ENCODE data around the gene PIWIL4. TPM values are rescaled to one million over a fixed set of nuclear protein-coding genes. Genes with fewer than 3 reads are reported as not detected.

Gene PIWIL4
- total RNA-seq, 1 donor from 2014 or later = 0.59 TPM

GRCh38 chr11:94576306-94576705 is 9.1 kb downstream of the PIWIL4 start:
- no peak overlapping the region for H3K4me2 ChIP-seq (ENCODE audit: low read length)
- H3K4me1 ChIP-seq (ENCODE audit: insufficient read depth, low read length) = peaks cover 5% of the 10 kb centered on the region
- no peak overlapping the region for H3K4me3 ChIP-seq (ENCODE audit: insufficient read depth, low read depth, low read length)
- DNase-seq (ENCODE audit: low read depth) (no peak), FAIRE-seq (no peak)
- no peaks in the 10 kb centered on the region for H3K79me2 ChIP-seq (ENCODE audit: insufficient read depth, low read length)
- no peaks in the 10 kb centered on the region for H3K9me3 ChIP-seq (ENCODE audit: insufficient read depth, low read depth, low read length)
- no peak for TF ChIP-seq CTCF (IDR thresholded peaks at IDR 0.05; ENCODE audit: insufficient read depth, low read depth, low read length)
- peaks cover 8% of the 10 kb centered on the region for H3K4me1 Mint-ChIP-seq (ENCODE audit: low read depth, unreplicated experiment)
- no peak overlapping the region for H2AFZ ChIP-seq (ENCODE audit: low read depth, low read length)
- H3K27ac ChIP-seq (ENCODE audit: low read depth, low read length) = no peak overlapping the region
- H3K36me3 ChIP-seq (ENCODE audit: insufficient read depth, low read length) = no peaks in the 10 kb centered on the region
- no peaks in the 10 kb centered on the region for H3K36me3 Mint-ChIP-seq (ENCODE audit: low read depth, unreplicated experiment)
- no peaks in the 10 kb centered on the region for H3K27me3 Mint-ChIP-seq (ENCODE audit: low read depth, unreplicated experiment)
- no peaks in the 10 kb centered on the region for H4K20me1 ChIP-seq (ENCODE audit: insufficient read depth, low read length)
- no peak overlapping the region for H3K27ac Mint-ChIP-seq (ENCODE audit: unreplicated experiment)
- H3K9ac ChIP-seq (ENCODE audit: low read length) = no peak overlapping the region
- no peaks in the 10 kb centered on the region for H3K27me3 ChIP-seq (ENCODE audit: insufficient read depth, low read length)
- H3K9me3 Mint-ChIP-seq (ENCODE audit: unreplicated experiment) = no peaks in the 10 kb centered on the region
- H3K4me3 Mint-ChIP-seq (ENCODE audit: unreplicated experiment) = no peak overlapping the region

- Histone ChIP-seq H3K4me3 (ENCODE audit: insufficient read depth, low read depth, low read length) (no peak overlapping the region), H3K4me2 (ENCODE audit: low read length) (no peak overlapping the region), H3K4me1 (ENCODE audit: insufficient read depth, low read length) (peaks cover 5% of the 10 kb centered on the region), H3K27ac (ENCODE audit: low read depth, low read length) (no peak overlapping the region), H3K36me3 (ENCODE audit: insufficient read depth, low read length) (no peaks in the 10 kb centered on the region), H4K20me1 (ENCODE audit: insufficient read depth, low read length) (no peaks in the 10 kb centered on the region), H3K9ac (ENCODE audit: low read length) (no peak overlapping the region), H2AFZ (ENCODE audit: low read depth, low read length) (no peak overlapping the region), H3K79me2 (ENCODE audit: insufficient read depth, low read length) (no peaks in the 10 kb centered on the region), H3K9me3 (ENCODE audit: insufficient read depth, low read depth, low read length) (no peaks in the 10 kb centered on the region), H3K27me3 (ENCODE audit: insufficient read depth, low read length) (no peaks in the 10 kb centered on the region)
- DNase-seq (ENCODE audit: low read depth) (no peak), FAIRE-seq (no peak)
- Mint-ChIP-seq H3K27ac (ENCODE audit: unreplicated experiment) (no peak overlapping the region), H3K36me3 (ENCODE audit: low read depth, unreplicated experiment) (no peaks in the 10 kb centered on the region), H3K9me3 (ENCODE audit: unreplicated experiment) (no peaks in the 10 kb centered on the region), H3K4me1 (ENCODE audit: low read depth, unreplicated experiment) (peaks cover 8% of the 10 kb centered on the region), H3K27me3 (ENCODE audit: low read depth, unreplicated experiment) (peaks cover 3% of the 10 kb centered on the region), H3K4me3 (ENCODE audit: unreplicated experiment) (no peak overlapping the region)
- TF ChIP-seq EZH2 (IDR thresholded peaks at IDR 0.05; ENCODE audit: insufficient read depth, low read length) = no peak
- TF ChIP-seq CTCF (IDR thresholded peaks at IDR 0.05; ENCODE audit: insufficient read depth, low read depth, low read length) = no peak
Observed at GRCh38 chr11:94577841-94578240, 10.7 kb downstream of the PIWIL4 start.

GRCh38 chr11:94581926-94582325 is 14.8 kb downstream of the PIWIL4 start:
- no peak overlapping the region for H3K4me3 Mint-ChIP-seq (ENCODE audit: unreplicated experiment)

More at GRCh38 chr11:94581926-94582325, 14.8 kb downstream of the PIWIL4 start:
- TF ChIP-seq CTCF (IDR thresholded peaks at IDR 0.05; ENCODE audit: insufficient read depth, low read depth, low read length) (no peak), EZH2 (IDR thresholded peaks at IDR 0.05; ENCODE audit: insufficient read depth, low read length) (no peak)
- H3K27me3 ChIP-seq (ENCODE audit: insufficient read depth, low read length) = no peaks in the 10 kb centered on the region
- Mint-ChIP-seq H3K9me3 (ENCODE audit: unreplicated experiment) (no peaks in the 10 kb centered on the region), H3K27me3 (ENCODE audit: low read depth, unreplicated experiment) (peaks cover 3% of the 10 kb centered on the region), H3K4me1 (ENCODE audit: low read depth, unreplicated experiment) (peaks cover 3% of the 10 kb centered on the region), H3K27ac (ENCODE audit: unreplicated experiment) (no peak overlapping the region), H3K36me3 (ENCODE audit: low read depth, unreplicated experiment) (peaks cover 1% of the 10 kb centered on the region)
- H4K20me1 ChIP-seq (ENCODE audit: insufficient read depth, low read length) = no peaks in the 10 kb centered on the region
- FAIRE-seq (no peak), DNase-seq (ENCODE audit: low read depth) (no peak)
- no peak overlapping the region for H3K4me3 ChIP-seq (ENCODE audit: insufficient read depth, low read depth, low read length)
- H3K36me3 ChIP-seq (ENCODE audit: insufficient read depth, low read length) = no peaks in the 10 kb centered on the region
- no peaks in the 10 kb centered on the region for H3K9me3 ChIP-seq (ENCODE audit: insufficient read depth, low read depth, low read length)
- no peak overlapping the region for H3K27ac ChIP-seq (ENCODE audit: low read depth, low read length)
- H2AFZ ChIP-seq (ENCODE audit: low read depth, low read length) = no peak overlapping the region
- no peaks in the 10 kb centered on the region for H3K4me1 ChIP-seq (ENCODE audit: insufficient read depth, low read length)
- no peak overlapping the region for H3K9ac ChIP-seq (ENCODE audit: low read length)
- no peak overlapping the region for H3K4me2 ChIP-seq (ENCODE audit: low read length)
- no peaks in the 10 kb centered on the region for H3K79me2 ChIP-seq (ENCODE audit: insufficient read depth, low read length)
